ENCODE results near the gene TP73.

Gene TP73

DNA sequence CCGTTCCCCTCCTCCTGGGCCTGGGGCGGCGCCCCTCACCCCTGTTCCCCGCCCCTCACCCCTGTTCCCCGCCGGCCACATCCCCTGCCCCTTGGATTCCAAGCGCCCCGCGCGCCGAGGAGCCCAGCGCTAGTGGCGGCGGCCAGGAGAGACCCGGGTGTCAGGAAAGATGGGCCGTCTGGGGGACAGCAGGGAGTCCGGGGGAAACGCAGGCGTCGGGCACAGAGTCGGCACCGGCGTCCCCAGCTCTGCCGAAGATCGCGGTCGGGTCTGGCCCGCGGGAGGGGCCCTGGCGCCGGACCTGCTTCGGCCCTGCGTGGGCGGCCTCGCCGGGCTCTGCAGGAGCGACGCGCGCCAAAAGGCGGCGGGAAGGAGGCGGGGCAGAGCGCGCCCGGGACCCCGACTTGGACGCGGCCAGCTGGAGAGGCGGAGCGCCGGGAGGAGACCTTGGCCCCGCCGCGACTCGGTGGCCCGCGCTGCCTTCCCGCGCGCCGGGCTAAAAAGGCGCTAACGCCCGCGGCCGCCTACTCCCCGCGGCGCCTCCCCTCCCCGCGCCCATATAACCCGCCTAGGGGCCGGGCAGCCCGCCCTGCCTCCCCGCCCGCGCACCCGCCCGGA lies at the start of gene TP73:
TP73 (plus strand) TSS at position 587 of the 618 bp plus-strand sequence. CDS start 29,850 bp downstream, outside the sequence.
- no peak for DNase-seq

DNA sequence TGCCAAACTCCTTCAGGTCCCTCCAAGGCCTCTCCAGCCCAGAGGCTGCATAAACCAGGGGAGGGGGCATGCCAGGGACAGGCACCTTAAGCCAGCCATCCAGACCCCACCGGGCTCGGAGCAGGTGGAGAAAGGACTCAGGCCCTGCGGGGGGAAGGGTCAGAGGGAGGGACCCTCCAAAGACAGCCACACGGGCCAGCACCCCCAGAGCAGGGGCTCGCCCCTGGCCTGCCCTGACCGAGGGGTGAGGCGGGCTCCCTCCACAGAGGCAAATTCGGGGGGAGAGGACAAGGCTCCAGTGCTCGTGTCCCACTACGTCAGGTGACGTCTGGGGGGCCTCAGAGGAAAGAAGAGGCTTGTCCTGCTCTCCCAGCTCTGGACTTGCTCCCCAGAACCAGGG lies 49.2 kb upstream of the TP73 start:
- no peak for DNase-seq

GRCh38 chr1:3603571-3604467 lies 48.5 kb upstream of the TP73 start:
- no peak for DNase-seq

DNA sequence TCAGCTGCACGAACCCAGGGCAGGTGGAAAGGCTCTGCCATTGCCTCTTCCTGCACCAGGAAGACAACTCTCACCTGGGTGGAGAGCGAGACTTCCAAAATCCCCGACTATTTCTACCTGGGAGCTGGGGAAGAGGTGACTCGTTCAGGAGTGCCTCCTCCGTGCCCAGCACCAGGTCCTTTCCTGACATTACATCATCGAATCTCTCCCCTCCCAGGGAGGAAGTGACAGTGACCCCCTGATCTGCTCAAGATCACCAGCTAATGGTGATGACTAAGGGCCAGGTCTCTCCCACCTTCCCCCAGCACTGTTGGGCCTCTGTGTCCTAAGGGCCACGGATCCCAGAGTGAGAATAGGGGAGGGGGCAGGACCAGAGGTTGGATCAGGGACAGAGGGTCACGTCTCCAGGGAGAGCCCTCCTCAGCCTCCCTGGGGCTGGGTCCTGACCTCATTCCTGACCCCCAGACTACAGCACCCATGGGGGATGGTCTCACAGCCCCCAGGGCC lies 47.8 kb upstream of the TP73 start:
- no peak for DNase-seq

GRCh38 chr1:3604997-3605823 lies 47.1 kb upstream of the TP73 start:
- DNase-seq, result no peak

- no peak for DNase-seq
Measured at GRCh38 chr1:3606779-3607702, 45.3 kb upstream of the TP73 start.

DNA sequence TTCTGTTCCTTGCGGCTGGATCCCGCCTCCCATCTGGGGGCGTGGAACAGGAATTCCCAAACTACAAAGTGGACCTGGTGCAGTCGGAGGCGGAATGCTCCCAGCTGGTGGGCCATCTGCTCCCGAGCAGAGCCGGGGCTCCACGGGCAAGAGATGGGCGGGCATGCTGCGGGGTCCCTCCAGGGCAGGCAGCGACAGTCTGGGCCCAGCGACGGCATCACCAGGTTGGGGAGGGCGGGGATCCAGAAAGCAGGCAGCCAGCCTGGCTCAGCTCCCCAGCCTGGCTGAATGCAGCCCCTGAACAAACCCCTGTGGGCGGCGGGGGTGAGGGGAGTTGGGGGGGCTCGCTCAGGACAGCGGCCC lies 44.6 kb upstream of the TP73 start:
- DNase-seq, result no peak

- DNase-seq, result no peak
Measured at GRCh38 chr1:3608154-3608553, 44.2 kb upstream of the TP73 start.

- no peak for DNase-seq
Measured at GRCh38 chr1:3609016-3609768, 43.1 kb upstream of the TP73 start.

GRCh38 chr1:3609769-3610526 lies 42.4 kb upstream of the TP73 start:
- no peak for DNase-seq

- DNase-seq, result no peak
Measured at GRCh38 chr1:3610527-3611169, 41.7 kb upstream of the TP73 start.

DNA sequence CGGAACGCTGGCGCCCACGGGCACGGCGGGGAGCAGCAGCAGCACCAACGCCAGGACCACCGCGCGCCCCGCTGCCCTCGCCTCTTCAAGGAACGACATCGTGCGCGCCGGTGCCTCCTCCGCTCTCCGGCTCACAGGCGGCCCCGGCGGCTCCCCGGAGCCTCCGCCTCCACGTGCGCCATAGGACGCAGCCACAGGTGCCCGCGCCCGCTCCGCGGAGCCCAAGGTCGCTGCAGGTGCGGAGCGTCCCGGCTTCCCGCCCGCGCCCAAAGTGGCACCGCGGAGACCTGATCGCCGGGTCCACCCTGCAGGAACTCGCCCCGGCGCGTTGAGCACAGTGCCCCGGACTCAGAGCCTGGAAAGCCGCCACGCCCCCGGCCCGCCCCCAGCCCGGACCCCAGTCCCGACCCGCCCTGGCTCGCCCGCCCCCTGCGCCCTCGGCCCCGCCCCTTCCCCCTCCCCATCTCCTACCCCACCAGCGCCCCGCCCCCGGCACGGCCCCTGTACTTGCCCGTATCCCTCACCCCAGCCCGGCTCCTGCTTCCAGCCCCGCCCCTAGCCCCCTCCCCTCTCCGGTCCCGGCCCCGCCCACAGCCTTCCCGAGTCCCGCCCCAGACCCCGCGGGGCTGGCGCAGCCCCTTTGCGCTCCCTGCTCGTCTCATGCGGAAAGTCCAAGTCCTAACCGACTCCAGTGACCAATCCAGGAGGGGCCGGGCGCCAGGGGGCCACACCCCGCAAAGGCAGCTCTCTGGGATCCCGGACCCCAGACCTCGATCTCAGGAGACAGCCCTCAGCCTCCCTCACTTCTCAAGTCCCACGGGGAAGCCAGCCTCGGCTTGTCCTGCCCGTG lies 40.9 kb upstream of the TP73 start, which contains the start of gene MEGF6:
MEGF6 (minus strand) TSS at position 339 of the 850 bp plus-strand sequence; CDS start at position 99, 240 bp downstream.
- DNase-seq, result no peak

DNA sequence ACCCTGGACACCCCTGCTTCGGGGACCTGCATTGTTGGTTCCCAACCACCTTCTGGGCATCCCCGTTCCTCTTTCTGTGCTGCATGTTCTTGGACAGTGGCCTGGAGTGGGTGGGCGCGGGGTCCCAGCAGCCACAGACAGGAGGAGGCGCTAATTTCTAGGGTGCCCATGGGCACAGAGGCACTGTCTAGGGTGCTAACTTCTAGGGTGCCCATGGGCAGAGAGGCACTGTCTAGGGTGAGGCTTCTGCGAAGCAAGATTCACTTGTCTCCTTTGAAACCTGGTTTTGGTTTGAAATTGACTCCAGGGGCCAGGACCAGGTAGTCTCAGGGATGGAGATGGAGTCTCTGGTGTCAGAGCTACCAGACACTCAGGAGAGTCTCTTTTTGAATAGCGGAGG lies 40.2 kb upstream of the TP73 start:
- no peak for DNase-seq

- no peak for DNase-seq
Measured at GRCh38 chr1:3614755-3615742, 37.3 kb upstream of the TP73 start.

DNA sequence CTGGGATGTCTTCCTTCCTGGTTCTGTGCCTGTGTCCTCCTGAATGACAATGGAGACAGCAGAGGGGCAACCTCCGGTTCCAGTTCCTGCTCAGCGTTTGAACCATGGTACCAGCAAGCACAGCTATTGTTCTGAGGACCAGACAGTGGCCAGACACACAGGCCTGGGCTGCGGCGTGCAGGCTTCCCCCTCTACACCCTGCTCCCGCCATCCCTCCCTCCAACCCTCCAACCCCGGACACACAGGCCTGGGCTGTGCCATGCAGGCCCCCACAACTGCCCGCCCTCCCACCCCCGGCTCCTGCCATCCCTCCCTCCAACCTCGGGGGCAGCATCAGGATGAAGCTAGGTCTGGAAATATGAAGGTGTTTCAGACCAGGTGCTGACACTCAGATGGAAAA lies 35.5 kb upstream of the TP73 start:
- DNase-seq, result no peak

DNA sequence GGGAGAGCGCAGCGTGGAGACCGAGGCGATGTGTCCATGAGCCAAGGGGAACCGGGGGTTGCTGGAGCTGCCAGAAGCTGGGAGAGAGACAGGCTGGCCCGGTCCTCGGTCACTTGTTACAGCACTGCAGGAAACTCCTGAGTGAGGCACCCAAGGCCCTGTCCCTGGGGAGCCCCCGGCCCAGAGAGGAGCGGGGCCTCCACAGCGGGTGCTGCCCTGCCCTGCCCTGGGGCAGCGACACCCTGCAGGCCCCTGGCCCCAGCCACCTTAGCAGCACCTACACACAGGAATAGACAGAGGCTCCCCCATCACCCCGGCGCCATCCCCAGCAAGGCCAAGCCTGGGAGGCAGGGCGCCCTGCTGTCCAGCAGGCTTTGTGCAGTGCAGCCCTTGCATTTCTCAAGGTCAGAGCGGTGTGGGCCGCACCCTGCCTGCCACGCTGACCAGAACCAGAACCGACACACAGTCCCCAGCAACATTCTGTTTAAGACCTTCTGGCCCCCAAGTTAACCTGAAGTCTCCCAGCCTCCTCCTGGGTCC lies 34.4 kb upstream of the TP73 start:
- DNase-seq, result no peak

DNA sequence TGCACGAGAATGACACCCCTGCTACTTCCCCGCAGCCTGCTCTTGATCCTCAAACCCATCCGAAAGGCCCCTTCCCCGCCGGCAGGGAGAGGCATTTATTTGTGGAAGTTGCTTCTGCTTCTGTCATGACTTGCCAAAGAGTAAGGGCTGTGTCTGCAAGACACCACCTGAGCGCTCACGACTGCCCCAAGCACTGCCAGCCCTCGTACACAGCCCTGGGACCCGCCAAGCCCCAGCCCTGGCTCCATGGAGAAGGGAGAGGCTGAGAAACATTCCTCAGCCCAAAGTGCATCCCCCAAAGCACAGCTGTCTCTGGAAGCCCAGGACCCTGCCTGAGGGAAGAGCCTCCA lies 33.8 kb upstream of the TP73 start:
- DNase-seq, result no peak

All from NCI-H2107 (cell line).